Right lobe of liver (tissue), 6 donors: ENCODE results near the gene DDX1. TPM values are rescaled to one million over a fixed set of nuclear protein-coding genes. Genes with fewer than 3 reads are reported as not detected.

Experiments used
- ATAC-seq, 4 donors: fragments of 200-7000 bp; cut with Tn5 transposase; one replicate each; pipeline ENCODE4 v1.9.1; 2020; ENCODE audit warnings: mild to moderate bottlenecking in 4 of 4, moderate library complexity in 4 of 4
- DNase-seq, 3 donors: peaks; one replicate each; pipeline ENCODE4 v3.0.0-alpha.2; 2020
- H3K27ac ChIP-seq, 3 donors: fragments of 200-600 bp; one replicate each; pipeline ENCODE4 v1.8.0; 2022
- H3K27me3 ChIP-seq, 2 donors: fragments of 200-600 bp; one replicate each; pipeline ENCODE4 v1.8.0; 2022
- H3K36me3 ChIP-seq, 4 donors: fragments of 200-600 bp; sonication (generic) in 1 of 4; one replicate each; pipeline versions ENCODE4 v1.5.1 to v1.8.0; 2017 to 2022; ENCODE audit warnings: control low read depth in 1 of 4
- H3K4me1 ChIP-seq, 4 donors: fragments of 200-600 bp; sonication (generic) in 1 of 4; one replicate each; pipeline versions ENCODE4 v1.5.1 to v1.8.0; 2017 to 2022; ENCODE audit warnings: control low read depth in 1 of 4
- H3K4me3 ChIP-seq, 3 donors: fragments of 200-600 bp; one replicate each; pipeline ENCODE4 v1.8.0; 2022
- H3K9me3 ChIP-seq, 4 donors: fragments of 200-600 bp; sonication (generic) in 1 of 4; one replicate each; pipeline versions ENCODE4 v1.5.1 to v1.8.0; 2017 to 2022; ENCODE audit warnings: control low read depth in 1 of 4
- CTCF ChIP-seq, 4 donors: fragments of 200-600 bp in 3 of 4; fragments of 450-650 bp in 1 of 4; IDR thresholded peaks; one replicate each; pipeline versions ENCODE4 v1.5.1 to v1.8.0; 2016 to 2022; ENCODE audit warnings: antibody characterized with exemption in 4 of 4, mild to moderate bottlenecking in 2 of 4
- POLR2A ChIP-seq: fragments of 450-650 bp; IDR thresholded peaks from one replicate; pipeline ENCODE4 v1.6.1; 2017; ENCODE audit warnings: antibody characterized with exemption, mild to moderate bottlenecking
- WGBS: methylation state at CpG from one replicate; pipeline ENCODE4 v1.1.6; 2018; ENCODE audit warnings: low coverage, low lambda C conversion rate; ENCODE audit not compliant: insufficient coverage; ENCODE audit errors: missing lambda C conversion rate; 5-methylcytosine and 5-hydroxymethylcytosine counted together
- intact Hi-C, 2 donors: fragments of 100-400 bp; cut with DNase I; formaldehyde crosslinking; loops; one replicate each; pipeline versions ENCODE4 v1.11.2 to v1.14.1; 2022
- total RNA-seq, 6 experiments: library from RNA; depleted of rRNA in 2 of 6; stranded (reverse); fragments of >200 nt in 2 of 6; fragmentation: NEBNext Ultra II Directional in 3 of 6; extraction: Animal tissue kit (Norgen Biotek cat#: 25700) in 3 of 6; gene quantifications; one replicate each; pipeline versions ENCODE4 v1.1.0 to v1.2.4, GENCODE V29; 2016 to 2023
- donor health status: DM: no; HTN: yes; CAD: no.
- donor health status: DM: no; HTN: no; CAD: no.
- donor health status: DM: no; HTN: no; CAD: no.
- donor health status: DM: no; HTN: yes; CAD: no.
- donor health status: DM: no; HTN: yes; CAD: no.

The DDX1 gene
- total RNA-seq, 6 experiments from 2014 or later = 29.7 to 43.5 (median 37.6) TPM

GRCh38 chr2:15645300-15645699 is 53.6 kb downstream of the DDX1 start:
- Histone ChIP-seq H3K4me3 (no peak overlapping the region), H3K36me3 (no peaks in the 10 kb centered on the region), H3K27ac (no peak overlapping the region), H3K9me3 (no peaks in the 10 kb centered on the region), H3K27me3 (no peaks in the 10 kb centered on the region), H3K4me1 (peaks cover 0 to 20% (median 0%) of the 10 kb centered on the region in 4 donors)
- intact Hi-C loops = no loop called here
- no peak for TF ChIP-seq CTCF (IDR thresholded peaks at IDR 0.05)
- no peak for TF ChIP-seq POLR2A
- ATAC-seq (no peak), DNase-seq (no peak)
- 60% methylated on average over 1 of the region's 2 CpGs for WGBS

DNA sequence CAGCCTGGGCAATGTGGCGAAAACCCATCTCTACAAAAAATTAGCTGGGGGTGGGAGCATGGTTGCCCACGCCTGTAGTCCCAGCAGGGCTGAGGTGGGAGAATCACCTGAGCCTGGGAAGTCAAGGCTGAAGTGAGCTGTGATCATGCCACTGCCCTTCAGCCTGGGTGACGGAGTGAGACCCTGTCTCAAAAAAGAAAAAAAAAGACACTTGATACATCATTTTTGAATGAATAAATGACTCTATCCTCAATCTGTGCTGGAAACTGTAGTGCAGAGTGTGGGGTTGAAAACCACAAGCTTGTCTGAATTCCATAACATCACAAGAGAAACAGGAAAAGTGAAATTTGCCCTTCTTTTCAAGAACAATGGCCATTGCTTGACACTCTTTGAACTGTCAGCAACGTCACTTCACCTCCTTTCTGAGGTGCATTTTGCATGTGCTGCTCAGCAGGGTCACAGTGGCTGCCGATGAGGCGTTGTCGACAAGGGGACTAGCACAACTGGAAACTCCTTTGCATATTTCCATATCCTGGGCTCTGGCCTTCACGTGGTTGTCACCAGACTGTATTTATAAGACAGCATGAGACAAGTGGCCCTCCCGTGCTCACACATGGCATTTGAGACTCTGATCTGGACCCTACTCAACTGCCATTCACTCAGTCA is 54.2 kb downstream of the DDX1 start:
- H3K27ac ChIP-seq = no peak overlapping the region
- intact Hi-C loops = no loop called here
- 80% methylated on average over 9 of the region's 9 CpGs for whole genome bisulfite sequencing
- no peak for ATAC-seq
- peaks cover 0 to 15% (median 0%) of the 10 kb centered on the region in 4 donors for H3K4me1 ChIP-seq
- no peaks in the 10 kb centered on the region for H3K27me3 ChIP-seq
- H3K9me3 ChIP-seq = no peaks in the 10 kb centered on the region
- TF ChIP-seq CTCF (IDR thresholded peaks at IDR 0.05) = no peak
- no peak for TF ChIP-seq POLR2A
- no peak for DNase-seq
- no peaks in the 10 kb centered on the region for H3K36me3 ChIP-seq
- H3K4me3 ChIP-seq = no peak overlapping the region

GRCh38 chr2:15646661-15647060 is 55.0 kb downstream of the DDX1 start:
- ATAC-seq = no peak
- no peak for TF ChIP-seq CTCF (IDR thresholded peaks at IDR 0.05)
- no peak for TF ChIP-seq POLR2A
- no peaks in the 10 kb centered on the region for H3K9me3 ChIP-seq
- 81% methylated on average over 6 of the region's 6 CpGs for WGBS
- H3K27ac ChIP-seq = no peak overlapping the region
- DNase-seq = no peak
- intact Hi-C loops = no loop called here
- no peaks in the 10 kb centered on the region for H3K36me3 ChIP-seq
- H3K4me1 ChIP-seq = peaks cover 0 to 7% (median 0%) of the 10 kb centered on the region in 4 donors
- no peak overlapping the region for H3K4me3 ChIP-seq
- H3K27me3 ChIP-seq = no peaks in the 10 kb centered on the region

- no peaks in the 10 kb centered on the region for H3K4me1 ChIP-seq
- no peaks in the 10 kb centered on the region for H3K27me3 ChIP-seq
- H3K4me3 ChIP-seq = no peak overlapping the region
- ATAC-seq (no peak), DNase-seq (no peak)
- H3K36me3 ChIP-seq = no peaks in the 10 kb centered on the region
- no peaks in the 10 kb centered on the region for H3K9me3 ChIP-seq
- 67% methylated on average over 6 of the region's 18 CpGs for WGBS
- intact Hi-C loops = no loop called here
- TF ChIP-seq POLR2A = no peak
- no peak for TF ChIP-seq CTCF (IDR thresholded peaks at IDR 0.05)
- H3K27ac ChIP-seq = no peak overlapping the region
These were observed 56.2 kb downstream of the DDX1 start for GRCh38 chr2:15647622-15648590.
